Adrenal gland (tissue), 12 donors: ENCODE data around the gene GOLGB1. TPM values are rescaled to one million over a fixed set of nuclear protein-coding genes. Genes with fewer than 3 reads are reported as not detected.
A peak's percentile ranks its signal among the peaks of the same experiment; 100 is the strongest.
"Not testable (repeated sequence)": the region's sequence is repeated elsewhere in the genome, so short reads cannot be mapped to it uniquely, and the experiment has no call there.

Source experiments
- DNase-seq, 7 donors: peaks; one replicate each; pipeline ENCODE4 v3.0.0-alpha.2; 2019 to 2020
- H3K27ac ChIP-seq, 5 donors: fragments of 200-600 bp; sonication (generic) in 4 of 5; 1 replicate in 3 of 5; 2 replicates in 2 of 5; pipeline versions ENCODE4 v1.5.1 to v1.8.0; 2016 to 2020; ENCODE audit warnings: mild to moderate bottlenecking in 1 of 5
- H3K27me3 ChIP-seq: fragments of 200-600 bp; 2 replicates; pipeline ENCODE4 v1.8.0; 2021
- H3K36me3 ChIP-seq, 2 donors: fragments of 200-600 bp; replicated peaks in 1 of 2; 1 replicate in 1 of 2; 2 replicates in 1 of 2; pipeline versions ENCODE4 v1.5.1 to v1.8.0; 2018 to 2022
- H3K4me1 ChIP-seq, 2 donors: fragments of 200-600 bp; replicated peaks in 1 of 2; 1 replicate in 1 of 2; 2 replicates in 1 of 2; pipeline versions ENCODE4 v1.5.1 to v1.8.0; 2018 to 2021
- H3K4me3 ChIP-seq, 4 donors: fragments of 200-600 bp; sonication (generic) in 3 of 4; one replicate each; pipeline ENCODE4 v1.5.1; 2016 to 2018
- H3K9me3 ChIP-seq, 3 donors: fragments of 200-600 bp; sonication (generic) in 1 of 3; replicated peaks in 1 of 3; 1 replicate in 2 of 3; 2 replicates in 1 of 3; pipeline versions ENCODE4 v1.5.1 to v1.8.0; 2016 to 2021
- POLR2A ChIP-seq, 2 donors: fragments of 450-650 bp; IDR thresholded peaks; one replicate each; pipeline ENCODE4 v1.6.1; 2017; ENCODE audit warnings: antibody characterized with exemption in 2 of 2, mild to moderate bottlenecking in 2 of 2, moderate library complexity in 1 of 2
- WGBS, 4 donors: extraction: QIAGEN DNeasy Blood & Tissue Kit in 2 of 4; methylation state at CpG; one replicate each; pipeline versions ENCODE4 v1.1.5 to v1.1.7; 2013 to 2017; 5-methylcytosine and 5-hydroxymethylcytosine counted together
- intact Hi-C, 2 donors: fragments of 100-400 bp; cut with DNase I; formaldehyde crosslinking; loops; one replicate each; pipeline versions ENCODE4 v1.14.1 to v1.15.0; 2022 to 2023
- polyA plus RNA-seq, 3 donors: library from polyadenylated mRNA; stranded (reverse); fragments of 200-250 nt in 2 of 3; fragments of 350-450 nt in 1 of 3; fragmentation: Illumina TruSeq in 1 of 3; extraction: RNeasy Lipid Tissue Mini Kit (QIAGEN cat#74804) in 1 of 3; gene quantifications; one replicate each; pipeline ENCODE4 v1.2.3, GENCODE V29; 2013 to 2014
- total RNA-seq, 9 donors: library from RNA; depleted of rRNA in 4 of 9; stranded (reverse); fragments of >200 nt in 4 of 9; fragments of 120-200 nt in 1 of 9; fragmentation: NEBNext Ultra II Directional in 1 of 9; extraction: Animal tissue kit (Norgen Biotek cat#: 25700) in 1 of 9; gene quantifications; one replicate each; pipeline versions ENCODE4 v1.1.0 to v1.2.4, GENCODE V29; 2013 to 2023
- TF ChIP-seq, protein P1 (sequence below), 6 experiments: fragments of 450-650 bp in 4 of 6; fragments of 200-600 bp in 2 of 6; sonication (generic) in 1 of 6; IDR thresholded peaks; 1 replicate in 5 of 6; 2 replicates in 1 of 6; pipeline versions ENCODE4 v1.5.1 to v1.8.0; 2016 to 2021; ENCODE audit warnings: antibody characterized with exemption in 6 of 6, mild to moderate bottlenecking in 2 of 6, moderate library complexity in 1 of 6
- donor health status: healthy with polysubstance abuse.
- donor health status: Bipolar disorder and iron deficiency.
- donor health status: DM: yes; HTN: yes; CAD: no.
- donor health status: DM: no; HTN: no; CAD: no.
- donor health status: DM: no; HTN: no; CAD: no.
- donor health status: DM: yes; HTN: yes; CAD: no.

The GOLGB1 gene
- total and polyA plus RNA-seq, 12 donors = 31.6 to 118 (median 73.3) TPM

DNA sequence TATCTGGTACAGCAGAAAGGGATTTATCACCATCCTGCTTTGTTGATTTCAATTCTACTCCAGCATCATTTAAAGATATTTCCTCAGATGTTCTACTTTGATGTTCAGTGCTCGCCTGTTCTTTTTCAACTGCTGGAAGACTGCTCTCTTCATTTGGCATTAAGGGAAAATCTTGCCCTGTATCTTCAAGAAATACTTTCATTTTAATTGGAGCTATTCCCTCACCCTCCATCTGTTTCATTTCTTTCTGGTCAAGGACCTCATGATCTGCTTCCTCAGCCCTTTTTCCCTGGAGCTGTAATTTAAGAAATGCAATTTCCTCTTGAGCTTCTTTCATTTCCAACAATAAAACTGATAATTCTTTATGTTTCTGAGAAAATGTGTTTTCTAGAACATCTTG is 51.1 kb downstream of the GOLGB1 start:
- Histone ChIP-seq H3K27me3 (no peaks in the 10 kb centered on the region), H3K9me3 (no peaks in the 10 kb centered on the region), H3K4me1 (peaks cover 0 to 36% of the 10 kb centered on the region in 2 donors), H3K4me3 (no peak overlapping the region), H3K36me3 (peaks cover 0 to 18% of the 10 kb centered on the region in 2 donors), H3K27ac (peak overlapping the region in 2 of 5 donors; percentile 9 to 36)
- TF ChIP-seq, protein P1, sequence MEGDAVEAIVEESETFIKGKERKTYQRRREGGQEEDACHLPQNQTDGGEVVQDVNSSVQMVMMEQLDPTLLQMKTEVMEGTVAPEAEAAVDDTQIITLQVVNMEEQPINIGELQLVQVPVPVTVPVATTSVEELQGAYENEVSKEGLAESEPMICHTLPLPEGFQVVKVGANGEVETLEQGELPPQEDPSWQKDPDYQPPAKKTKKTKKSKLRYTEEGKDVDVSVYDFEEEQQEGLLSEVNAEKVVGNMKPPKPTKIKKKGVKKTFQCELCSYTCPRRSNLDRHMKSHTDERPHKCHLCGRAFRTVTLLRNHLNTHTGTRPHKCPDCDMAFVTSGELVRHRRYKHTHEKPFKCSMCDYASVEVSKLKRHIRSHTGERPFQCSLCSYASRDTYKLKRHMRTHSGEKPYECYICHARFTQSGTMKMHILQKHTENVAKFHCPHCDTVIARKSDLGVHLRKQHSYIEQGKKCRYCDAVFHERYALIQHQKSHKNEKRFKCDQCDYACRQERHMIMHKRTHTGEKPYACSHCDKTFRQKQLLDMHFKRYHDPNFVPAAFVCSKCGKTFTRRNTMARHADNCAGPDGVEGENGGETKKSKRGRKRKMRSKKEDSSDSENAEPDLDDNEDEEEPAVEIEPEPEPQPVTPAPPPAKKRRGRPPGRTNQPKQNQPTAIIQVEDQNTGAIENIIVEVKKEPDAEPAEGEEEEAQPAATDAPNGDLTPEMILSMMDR (IDR thresholded peaks at IDR 0.05) = no peak
- TF ChIP-seq POLR2A (IDR thresholded peaks at IDR 0.05) = no peak
- DNase-seq = no peak
- WGBS, 4 donors = 81 to 92% (median 84%) methylated on average over 1 of the region's 1 CpG
- intact Hi-C loops = no loop called here

DNA sequence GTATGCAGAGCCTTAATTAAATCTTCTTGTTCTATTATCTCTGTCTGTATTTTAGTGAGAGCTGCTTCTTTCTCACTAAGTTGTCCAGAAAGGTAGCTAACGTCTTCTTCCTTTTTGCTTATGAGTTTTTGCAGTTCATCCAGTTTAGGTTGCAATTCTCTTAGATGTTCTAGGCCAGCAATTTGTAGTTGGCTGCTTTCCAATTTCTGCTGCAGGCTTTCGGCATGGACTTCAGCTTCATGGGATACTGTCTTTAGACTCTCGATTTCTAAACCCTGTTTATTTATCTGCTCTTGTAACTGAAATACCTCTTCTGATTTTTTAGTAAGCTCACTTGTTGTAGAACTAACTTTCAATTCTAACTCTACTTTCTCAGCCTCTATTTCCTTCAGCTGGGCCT is 53.4 kb downstream of the GOLGB1 start:
- 68 to 74% (median 71%) methylated on average over 3 of the region's 3 CpGs for WGBS, 4 donors
- intact Hi-C loops = no loop called here

DNA sequence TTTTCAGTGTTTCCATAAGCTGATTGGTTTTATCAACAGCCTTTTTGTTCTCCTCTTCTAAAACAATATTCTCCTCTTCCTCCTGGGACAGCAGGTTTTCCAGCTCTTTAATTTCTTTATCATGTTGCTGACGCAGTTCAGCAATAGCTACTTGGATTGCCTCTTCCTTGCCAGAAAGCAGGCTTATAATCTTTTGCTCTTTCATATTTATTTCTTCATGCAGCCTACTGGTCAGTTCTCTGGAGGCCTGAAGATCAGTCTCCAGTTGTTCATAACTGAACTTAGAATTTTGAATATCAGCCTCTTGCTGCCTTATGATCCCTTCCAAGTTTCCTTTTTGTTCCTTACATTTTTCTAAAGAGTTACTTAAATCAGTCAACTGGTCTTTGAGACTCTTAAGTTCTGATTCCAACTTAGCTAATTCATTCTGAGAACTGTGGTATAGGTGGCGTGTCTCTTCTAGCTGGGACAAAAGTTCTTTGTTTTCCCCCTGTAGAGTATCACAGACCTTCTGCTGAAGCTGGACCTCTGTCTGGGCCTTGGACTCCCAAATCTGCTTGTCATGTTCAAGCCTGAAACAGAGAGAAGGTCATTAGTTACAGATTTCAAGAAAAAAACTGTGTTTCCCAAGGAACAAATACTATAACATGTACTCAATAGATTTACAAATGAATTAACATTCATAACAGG is 57.4 kb downstream of the GOLGB1 start:
- H3K9me3 ChIP-seq = no peaks in the 10 kb centered on the region
- no peak overlapping the region for H3K4me3 ChIP-seq
- intact Hi-C loops = no loop called here
- H3K36me3 ChIP-seq = no peaks in the 10 kb centered on the region
- H3K27me3 ChIP-seq = no peaks in the 10 kb centered on the region
- TF ChIP-seq, protein P1 (IDR thresholded peaks at IDR 0.05) = no peak
- no peak for TF ChIP-seq POLR2A (IDR thresholded peaks at IDR 0.05)
- no peak for DNase-seq
- H3K4me1 ChIP-seq = peaks cover 0 to 5% of the 10 kb centered on the region in 2 donors
- H3K27ac ChIP-seq = no peak overlapping the region
- 93 to 96% (median 96%) methylated on average over 2 of the region's 2 CpGs for WGBS, 4 donors

More for the DNA sequence above, 53.4 kb downstream of the GOLGB1 start:
- Histone ChIP-seq H3K27ac (no peak overlapping the region), H3K27me3 (no peaks in the 10 kb centered on the region), H3K9me3 (no peaks in the 10 kb centered on the region), H3K4me1 (peaks cover 0 to 36% of the 10 kb centered on the region in 2 donors), H3K4me3 (no peak overlapping the region), H3K36me3 (peaks cover 0 to 11% of the 10 kb centered on the region in 2 donors)
- no peak for DNase-seq
- no peak for TF ChIP-seq POLR2A (IDR thresholded peaks at IDR 0.05)
- TF ChIP-seq, protein P1 (IDR thresholded peaks at IDR 0.05) = no peak

DNA sequence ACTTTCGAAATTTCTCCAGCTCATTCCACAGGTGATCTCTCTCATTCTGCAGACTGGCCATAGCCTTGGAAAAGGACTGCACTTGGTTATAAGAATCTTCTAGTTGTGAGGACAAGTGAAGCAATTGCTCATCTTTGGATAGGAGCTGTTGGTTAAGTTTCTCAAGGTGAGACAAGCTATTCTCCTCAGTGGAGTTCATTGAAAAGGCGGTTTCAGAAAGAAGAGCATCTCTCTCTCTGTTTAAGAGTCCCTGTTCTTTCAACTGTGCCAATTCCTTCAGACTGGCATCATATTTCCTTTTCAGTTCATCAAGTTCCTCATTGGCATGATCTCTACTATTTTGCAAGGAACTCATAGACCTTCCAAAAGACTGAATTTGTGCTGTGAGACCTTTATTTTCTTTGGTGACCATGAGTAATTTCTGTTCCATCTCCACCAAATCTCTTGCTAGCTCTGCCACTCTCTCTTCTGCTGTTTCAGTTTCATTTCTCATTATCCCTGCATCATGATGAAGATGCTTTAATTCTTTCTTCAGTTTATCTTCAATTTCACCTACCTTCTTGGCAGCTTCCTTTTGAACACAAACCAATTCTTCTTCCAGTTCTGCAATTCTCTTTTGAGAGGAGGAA is 58.6 kb downstream of the GOLGB1 start:
- Histone ChIP-seq H3K4me3 (no peak overlapping the region), H3K4me1 (no peaks in the 10 kb centered on the region), H3K9me3 (no peaks in the 10 kb centered on the region), H3K36me3 (no peaks in the 10 kb centered on the region), H3K27me3 (no peaks in the 10 kb centered on the region), H3K27ac (peak overlapping the region in 1 of 5 donors; percentile 12)
- no peak for DNase-seq
- intact Hi-C loops = no loop called here
- 93 to 98% (median 97%) methylated on average over 2 of the region's 2 CpGs for WGBS, 4 donors
- TF ChIP-seq, protein P1 (IDR thresholded peaks at IDR 0.05) = no peak
- no peak for TF ChIP-seq POLR2A (IDR thresholded peaks at IDR 0.05)

DNA sequence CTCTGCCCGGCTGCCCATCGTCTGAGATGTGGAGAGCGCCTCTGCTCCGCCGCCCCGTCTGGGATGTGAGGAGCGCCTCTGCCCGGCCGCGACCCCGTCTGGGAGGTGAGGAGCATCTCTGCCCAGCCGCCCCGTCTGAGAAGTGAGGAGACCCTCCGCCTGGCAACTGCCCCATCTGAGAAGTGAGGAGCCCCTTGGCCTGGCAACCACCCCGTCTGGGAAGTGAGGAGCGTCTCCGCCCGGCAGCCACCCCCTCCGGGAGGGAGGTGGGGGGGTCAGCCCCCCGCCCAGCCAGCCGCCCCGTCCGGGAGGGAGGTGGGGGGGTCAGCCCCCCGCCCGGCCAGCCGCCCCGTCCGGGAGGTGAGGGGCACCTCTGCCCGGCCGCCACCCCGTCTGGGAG is 60.8 kb downstream of the GOLGB1 start:
- H3K9me3 ChIP-seq = peaks cover 0 to 11% (median 0%) of the 10 kb centered on the region in 3 donors
- H3K27ac ChIP-seq, H3K4me1 ChIP-seq, H3K27me3 ChIP-seq, H3K4me3 ChIP-seq, intact Hi-C loops, DNase-seq, H3K36me3 ChIP-seq: not testable (repeated sequence)
- WGBS, 4 donors = 94 to 100% (median 94%) methylated on average over 6 to 30 of the region's 31 CpGs; no CpG with 5 or more reads in 1 of the 4 donors
